H1 (cell line): ENCODE measurements around the gene RABEP2. TPM values are rescaled to one million over a fixed set of nuclear protein-coding genes. Genes with fewer than 3 reads are reported as not detected.

Source experiments
- EZH2 ChIP-seq: fragments of 200-600 bp; sonication (generic); IDR thresholded peaks from 2 replicates; pipeline ENCODE4 v1.7.1; 2012; ENCODE audit warnings: low read depth, mild to moderate bottlenecking, moderate library complexity, low read length, inconsistent platforms; ENCODE audit not compliant: severe bottlenecking
- polyA plus RNA-seq, 7 experiments: library from polyadenylated mRNA; depleted of rRNA in 3 of 7; stranded (reverse) in 5 of 7; unstranded in 2 of 7; fragments of >200 nt in 5 of 7; fragments of 200-250 nt in 2 of 7; gene quantifications; 1 replicate in 5 of 7; 2 replicates in 1 of 7; 4 replicates in 1 of 7; pipeline versions ENCODE4 v1.2.1 to v1.2.3, GENCODE V29; 2011 to 2013; ENCODE audit warnings: missing spikeins in 2 of 7, mixed read lengths in 2 of 7
- total RNA-seq: library from RNA; stranded (reverse); fragmentation: NEBNext Ultra II Directional; extraction: Animal tissue kit (Norgen Biotek cat#: 25700); gene quantifications from 2 replicates; pipeline ENCODE4 v1.2.1, GENCODE V29; 2021

Gene RABEP2
- total and polyA plus RNA-seq, 2 of the 8 experiments (the other 6 are each of a cell fraction or from before 2014, with no cell fraction given), result 10.4 to 14.9 TPM

DNA sequence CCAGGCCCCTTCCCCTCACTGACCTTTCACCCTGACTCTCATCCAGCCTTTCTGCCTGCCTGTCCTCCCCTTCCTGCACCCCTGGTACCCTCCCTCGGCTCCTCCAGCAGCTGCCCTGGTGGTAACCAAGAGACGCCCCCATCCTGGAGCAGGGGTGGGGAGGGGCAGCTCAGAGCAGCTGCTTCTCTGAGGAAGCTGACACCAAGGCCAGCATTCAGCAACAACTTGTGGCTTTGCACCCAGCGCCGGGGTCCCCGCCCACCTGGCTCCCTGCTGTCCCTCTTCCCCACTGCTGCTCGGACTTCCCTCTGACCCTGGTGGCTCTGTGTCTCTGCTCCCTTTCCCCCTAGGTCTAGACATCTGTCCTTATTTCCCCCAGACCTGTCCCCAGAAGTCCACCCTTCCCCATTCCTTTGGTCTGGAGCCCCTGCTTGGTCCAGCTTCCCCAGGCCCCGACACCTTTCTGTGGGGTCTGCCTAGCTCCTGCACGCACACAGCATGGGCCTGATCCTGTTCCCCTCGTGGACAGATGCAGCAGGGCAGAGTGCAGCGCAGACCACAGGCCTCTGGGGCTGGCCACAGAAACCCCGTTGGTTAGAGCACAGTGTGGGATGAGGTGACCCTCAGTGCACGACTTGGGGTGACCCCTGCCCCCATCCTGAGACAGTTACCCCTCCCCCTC lies 47.9 kb downstream of the RABEP2 start (continued):
- TF ChIP-seq EZH2, result no peak
